MG63 (cell line): ENCODE data around the gene CDKN1C. TPM values are rescaled to one million over a fixed set of nuclear protein-coding genes. Genes with fewer than 3 reads are reported as not detected.

Experiments
- DNase-seq: peaks from one replicate; pipeline ENCODE4 v3.0.0-alpha.2; 2020
- H3K27me3 ChIP-seq: fragments of 250-450 bp; sonication (Bioruptor Pico); 2 replicates; pipeline ENCODE4 v1.5.1; 2020; ENCODE audit warnings: mild to moderate bottlenecking, moderate library complexity
- H3K36me3 ChIP-seq: fragments of 250-450 bp; sonication (Bioruptor Pico); 2 replicates; pipeline ENCODE4 v1.5.1; 2020; ENCODE audit warnings: mild to moderate bottlenecking, moderate library complexity
- H3K4me3 ChIP-seq: fragments of 250-450 bp; sonication (Bioruptor Pico); 2 replicates; pipeline ENCODE4 v1.5.1; 2020; ENCODE audit warnings: mild to moderate bottlenecking, moderate library complexity
- H3K9me3 ChIP-seq: fragments of 250-450 bp; sonication (Bioruptor Pico); 2 replicates; pipeline ENCODE4 v1.5.1; 2020; ENCODE audit warnings: mild to moderate bottlenecking, moderate library complexity
- total RNA-seq: library from RNA; depleted of rRNA; stranded (reverse); fragments of >200 nt; shearing (Covaris generic); gene quantifications from 2 replicates; pipeline ENCODE4 v1.2.3, GENCODE V29; 2014; ENCODE audit warnings: low replicate concordance

The CDKN1C gene
- total RNA-seq, 1 experiment from 2014 or later, result 0.56 TPM

DNA sequence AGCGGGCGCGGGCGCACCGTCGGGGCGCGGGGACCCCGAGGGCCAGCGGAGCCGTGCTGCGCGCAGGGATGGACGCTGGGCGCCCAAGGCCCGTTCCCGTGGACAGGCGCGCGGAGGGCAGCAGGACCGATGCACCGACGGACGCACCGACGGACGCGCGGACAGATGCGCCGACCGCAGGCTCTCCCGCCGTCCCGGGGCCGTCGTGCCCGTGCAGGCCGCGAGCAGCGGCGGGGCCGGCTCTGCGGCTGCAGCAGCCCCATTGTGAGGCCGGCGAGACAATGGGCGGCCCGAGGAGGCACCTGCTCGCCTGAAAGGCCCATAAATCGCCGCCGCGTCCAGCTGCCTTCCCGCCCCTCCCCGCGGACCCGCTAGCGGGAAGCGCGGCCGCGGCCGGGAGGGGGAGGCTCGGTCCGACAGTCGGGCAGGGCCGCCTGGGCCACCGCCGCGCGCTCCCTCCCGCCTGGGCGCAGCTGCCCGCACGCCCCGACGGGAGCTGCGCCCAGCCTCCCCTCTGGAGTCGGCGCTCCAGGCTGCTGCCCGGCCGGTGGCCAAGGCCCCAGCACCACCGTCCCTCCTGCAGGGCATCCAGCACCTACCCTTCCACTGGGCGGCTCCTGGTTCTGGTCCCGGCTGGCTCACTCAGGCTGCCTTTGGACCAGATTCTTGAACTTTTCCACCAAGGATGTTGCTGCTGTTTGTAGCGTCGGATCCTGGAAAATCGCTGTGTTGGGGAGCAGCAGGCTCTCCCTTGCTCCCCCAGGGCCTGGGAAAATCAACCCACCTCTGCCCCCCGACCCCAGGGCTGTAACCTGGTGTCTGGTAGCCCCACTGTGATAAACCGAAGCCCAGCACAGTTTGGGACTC is 15.8 kb downstream of the CDKN1C start:
- no peaks in the 10 kb centered on the region for H3K27me3 ChIP-seq
- no peak overlapping the region for H3K4me3 ChIP-seq
- H3K9me3 ChIP-seq, result no peaks in the 10 kb centered on the region
- H3K36me3 ChIP-seq, result no peaks in the 10 kb centered on the region
- DNase-seq, result no peak

DNA sequence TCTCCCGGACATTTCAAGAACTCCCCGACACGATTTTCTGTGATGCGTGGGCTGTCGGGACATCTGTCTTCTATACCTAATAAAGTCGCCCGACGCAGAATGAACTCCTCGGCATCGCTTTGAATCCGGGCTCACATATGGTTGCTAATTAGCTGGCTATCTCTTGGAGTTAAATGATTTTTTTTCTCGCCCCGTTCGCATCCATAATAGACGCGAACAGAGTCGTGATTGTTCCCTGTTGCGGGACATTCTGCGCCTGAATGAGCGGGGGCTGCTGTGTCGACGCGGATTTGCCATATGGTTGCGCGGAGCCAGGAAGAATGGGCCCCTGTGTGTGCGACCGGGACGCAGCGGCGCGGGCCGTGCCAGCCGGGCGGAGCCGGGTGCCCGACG is 16.4 kb downstream of the CDKN1C start:
- H3K36me3 ChIP-seq, result no peaks in the 10 kb centered on the region
- DNase-seq, result no peak
- H3K27me3 ChIP-seq, result no peaks in the 10 kb centered on the region
- H3K4me3 ChIP-seq, result no peak overlapping the region
- H3K9me3 ChIP-seq, result no peaks in the 10 kb centered on the region

GRCh38 chr11:2868506-2869133 is 17.0 kb downstream of the CDKN1C start:
- Histone ChIP-seq H3K4me3 (no peak overlapping the region), H3K9me3 (no peaks in the 10 kb centered on the region), H3K27me3 (no peaks in the 10 kb centered on the region), H3K36me3 (no peaks in the 10 kb centered on the region)
- DNase-seq, result no peak

- H3K4me3 ChIP-seq, result no peak overlapping the region
- DNase-seq, result no peak
- no peaks in the 10 kb centered on the region for H3K27me3 ChIP-seq
- no peaks in the 10 kb centered on the region for H3K36me3 ChIP-seq
- no peaks in the 10 kb centered on the region for H3K9me3 ChIP-seq
These were observed 17.7 kb downstream of the CDKN1C start for GRCh38 chr11:2867722-2868505.

- DNase-seq, result no peak
- no peaks in the 10 kb centered on the region for H3K36me3 ChIP-seq
- no peaks in the 10 kb centered on the region for H3K9me3 ChIP-seq
- no peaks in the 10 kb centered on the region for H3K27me3 ChIP-seq
- H3K4me3 ChIP-seq, result no peak overlapping the region
These were observed 18.4 kb downstream of the CDKN1C start for GRCh38 chr11:2867142-2867541.

GRCh38 chr11:2865922-2866577 is 19.5 kb downstream of the CDKN1C start:
- Histone ChIP-seq H3K4me3 (no peak overlapping the region), H3K9me3 (no peaks in the 10 kb centered on the region), H3K36me3 (no peaks in the 10 kb centered on the region), H3K27me3 (no peaks in the 10 kb centered on the region)
- no peak for DNase-seq

GRCh38 chr11:2864901-2865300 is 20.7 kb downstream of the CDKN1C start:
- Histone ChIP-seq H3K36me3 (no peaks in the 10 kb centered on the region), H3K27me3 (no peaks in the 10 kb centered on the region), H3K4me3 (no peak overlapping the region), H3K9me3 (no peaks in the 10 kb centered on the region)
- no peak for DNase-seq

GRCh38 chr11:2863276-2863618 is 22.3 kb downstream of the CDKN1C start:
- no peak for DNase-seq
- Histone ChIP-seq H3K36me3 (no peaks in the 10 kb centered on the region), H3K9me3 (no peaks in the 10 kb centered on the region), H3K27me3 (no peaks in the 10 kb centered on the region), H3K4me3 (no peak overlapping the region)

GRCh38 chr11:2862395-2863275 is 22.9 kb downstream of the CDKN1C start:
- H3K36me3 ChIP-seq, result no peaks in the 10 kb centered on the region
- no peaks in the 10 kb centered on the region for H3K9me3 ChIP-seq
- no peaks in the 10 kb centered on the region for H3K27me3 ChIP-seq
- DNase-seq, result no peak
- H3K4me3 ChIP-seq, result no peak overlapping the region

- Histone ChIP-seq H3K4me3 (no peak overlapping the region), H3K9me3 (no peaks in the 10 kb centered on the region), H3K36me3 (no peaks in the 10 kb centered on the region), H3K27me3 (no peaks in the 10 kb centered on the region)
- DNase-seq, result peak; percentile 51
These were observed 24.9 kb downstream of the CDKN1C start for GRCh38 chr11:2860636-2861035.

DNA sequence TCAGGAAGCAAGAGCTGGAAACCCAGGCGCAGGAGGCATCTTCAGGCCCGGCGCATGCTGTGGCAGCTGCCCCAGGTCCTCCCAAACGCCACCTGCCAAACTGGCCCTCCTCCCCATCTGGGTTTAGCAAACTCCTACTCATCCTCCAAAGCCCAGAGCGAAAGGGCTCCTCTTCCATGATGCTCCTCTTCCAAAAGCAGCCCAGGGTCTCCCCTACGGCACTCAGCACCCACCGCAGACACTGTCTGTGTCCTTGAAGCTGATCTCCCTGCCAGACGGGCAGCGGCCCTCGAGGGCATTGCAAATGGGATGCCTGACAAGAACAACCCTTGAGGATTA is 25.9 kb downstream of the CDKN1C start:
- no peaks in the 10 kb centered on the region for H3K9me3 ChIP-seq
- no peak overlapping the region for H3K4me3 ChIP-seq
- no peak for DNase-seq
- no peaks in the 10 kb centered on the region for H3K36me3 ChIP-seq
- H3K27me3 ChIP-seq, result no peaks in the 10 kb centered on the region

DNA sequence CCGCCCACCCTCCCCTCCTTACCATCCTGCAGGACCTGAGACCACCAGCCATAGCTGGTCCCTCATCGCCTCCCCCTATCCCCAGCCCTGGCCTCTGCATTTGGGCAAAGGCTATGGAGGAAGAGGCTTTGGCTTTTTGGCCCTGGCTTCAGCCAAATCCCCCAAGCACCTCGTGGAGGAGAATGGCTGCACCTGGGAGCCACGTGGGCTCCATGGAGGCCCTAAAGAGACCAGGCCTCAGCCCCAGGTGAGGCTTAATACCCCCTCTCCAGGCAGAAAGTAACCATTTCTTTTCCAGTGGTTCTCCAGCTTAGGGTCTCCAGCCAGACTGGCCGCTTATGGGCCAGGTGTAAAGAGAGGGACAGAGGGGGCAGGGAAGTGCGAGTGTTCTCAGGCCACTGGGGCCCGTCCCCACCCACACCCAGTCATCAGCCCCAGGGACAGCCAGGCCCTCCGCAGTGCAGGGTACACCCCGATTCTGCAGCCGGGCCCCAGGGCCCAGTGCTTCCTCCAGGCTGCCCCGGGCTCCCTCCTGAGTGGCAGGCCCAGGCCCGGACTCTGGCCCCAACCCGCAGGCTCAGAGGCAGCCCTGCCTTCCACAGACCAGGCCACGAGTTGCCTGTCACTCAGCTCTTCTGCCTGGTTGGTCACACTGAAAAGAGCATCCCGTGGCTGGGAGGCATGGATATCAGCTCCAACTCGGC is 26.4 kb downstream of the CDKN1C start:
- H3K36me3 ChIP-seq, result no peaks in the 10 kb centered on the region
- no peaks in the 10 kb centered on the region for H3K9me3 ChIP-seq
- no peaks in the 10 kb centered on the region for H3K27me3 ChIP-seq
- H3K4me3 ChIP-seq, result no peak overlapping the region
- DNase-seq, result no peak

- Histone ChIP-seq H3K4me3 (no peak overlapping the region), H3K27me3 (no peaks in the 10 kb centered on the region), H3K36me3 (no peaks in the 10 kb centered on the region), H3K9me3 (no peaks in the 10 kb centered on the region)
- no peak for DNase-seq
These were observed 27.7 kb downstream of the CDKN1C start for GRCh38 chr11:2857918-2858317.

- H3K27me3 ChIP-seq, result no peaks in the 10 kb centered on the region
- DNase-seq, result no peak
- H3K4me3 ChIP-seq, result no peak overlapping the region
- no peaks in the 10 kb centered on the region for H3K36me3 ChIP-seq
- no peaks in the 10 kb centered on the region for H3K9me3 ChIP-seq
These were observed 28.3 kb downstream of the CDKN1C start for GRCh38 chr11:2857276-2857675.

DNA sequence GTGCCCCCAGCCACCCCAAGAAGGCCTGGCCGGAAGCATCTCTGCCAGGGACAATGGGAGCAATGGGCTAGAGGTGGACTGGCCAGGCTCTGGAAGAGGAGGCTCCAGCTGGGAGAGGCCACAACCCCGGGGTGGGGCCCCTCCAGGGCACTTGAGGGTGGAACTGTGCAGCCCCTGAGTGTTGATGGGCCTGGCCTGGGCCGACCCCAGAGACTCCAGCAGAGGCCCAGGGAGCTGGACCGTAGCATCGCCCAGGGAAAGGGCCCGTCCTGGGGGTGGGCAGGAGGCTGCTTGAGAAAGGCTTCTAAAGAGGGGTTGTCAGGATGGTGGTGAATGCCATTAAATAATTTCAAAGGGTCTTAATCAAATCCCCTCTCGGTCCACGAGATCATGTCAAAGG is 30.4 kb downstream of the CDKN1C start:
- no peaks in the 10 kb centered on the region for H3K9me3 ChIP-seq
- no peak overlapping the region for H3K4me3 ChIP-seq
- no peaks in the 10 kb centered on the region for H3K36me3 ChIP-seq
- DNase-seq, result no peak
- H3K27me3 ChIP-seq, result no peaks in the 10 kb centered on the region
